ENCODE data around the gene IGSF3. TPM values are rescaled to one million over a fixed set of nuclear protein-coding genes. Genes with fewer than 3 reads are reported as not detected.

IGSF3 gene
- total and polyA plus RNA-seq, 10 of the 15 experiments (the other 5 are each of a cell fraction or from before 2014, with no cell fraction given): 1.4 to 18.0 (median 9.6) TPM

- DNase-seq (ENCODE audit: low read depth, low spot score) (no peak), ATAC-seq (no peak), FAIRE-seq (no peak)
- TF ChIP-seq CUX1 (IDR thresholded peaks at IDR 0.05; ENCODE audit: insufficient replicate concordance, low read depth, low read length) (no peak), RUNX3 (IDR thresholded peaks at IDR 0.05; ENCODE audit: low read length) (no peak), MLLT1 (IDR thresholded peaks at IDR 0.05) (no peak), ETV6 (conservative IDR thresholded peaks at IDR 0.05 in 1 of 2, IDR thresholded peaks at IDR 0.05 in 1 of 2; ENCODE audit: borderline replicate concordance in 1 of 2, low read depth in 1 of 2) (no peak), ELK1 (IDR thresholded peaks at IDR 0.05; ENCODE audit: low read depth, low read length) (no peak), E4F1 (IDR thresholded peaks at IDR 0.05; ENCODE audit: borderline replicate concordance, partially characterized antibody) (no peak), RAD51 (IDR thresholded peaks at IDR 0.05) (no peak), BACH1 (IDR thresholded peaks at IDR 0.05; ENCODE audit: borderline replicate concordance) (no peak), CHD4 (IDR thresholded peaks at IDR 0.05) (no peak), KDM1A (IDR thresholded peaks at IDR 0.05; ENCODE audit: borderline replicate concordance) (no peak), MTA2 (IDR thresholded peaks at IDR 0.05; ENCODE audit: low read depth) (no peak)
- in situ Hi-C loops (cut with MboI) (no loop called here), intact Hi-C loops (cut with micrococcal nuclease; ENCODE audit: unreplicated experiment) (no loop called here)
- ChIA-PET CTCF (interaction anchor here (0.9 to 1.0 kb wide), 3 partner anchors 18 to 22 kb away, joined by 3 read pairs; no protein-coding TSS in a partner anchor), RAD21 (ENCODE audit: unreplicated experiment) (interaction anchor here (1.0 kb wide), 1 partner anchor 12 kb away, joined by 3 read pairs; no protein-coding TSS in a partner anchor), SMC1A (ENCODE audit: uncharacterized antibody, unreplicated experiment) (interaction anchor here (0.9 to 2.1 kb wide), 5 partner anchors 11 to 108 kb away, joined by 3 to 9 read pairs (median 3); no protein-coding TSS in a partner anchor), POLR2A (no interaction called here)
- no peak overlapping the region for H3K4me2 ChIP-seq (ENCODE audit: control insufficient read depth, insufficient read depth)
- no peaks in the 10 kb centered on the region for H3K27me3 ChIP-seq (replicated peaks in 1 of 2; ENCODE audit: control insufficient read depth in 2 of 2, insufficient read depth in 2 of 2, low read length in 1 of 2)
- H2AFZ ChIP-seq (ENCODE audit: control insufficient read depth, low read depth, low read length): no peak overlapping the region
- H3K4me3 ChIP-seq: no peak overlapping the region
- H3K9ac ChIP-seq (ENCODE audit: control insufficient read depth, insufficient read depth, low read length): no peak overlapping the region
- no peaks in the 10 kb centered on the region for H4K20me1 ChIP-seq (ENCODE audit: control insufficient read depth, insufficient read depth)
- H3K79me2 ChIP-seq (ENCODE audit: control insufficient read depth, insufficient read depth, low read length): no peaks in the 10 kb centered on the region
- no peaks in the 10 kb centered on the region for H3K4me1 ChIP-seq (ENCODE audit: control insufficient read depth, insufficient read depth, low read length)
- 18% methylated on average over 3 of the region's 3 CpGs for WGBS (ENCODE audit: insufficient coverage, insufficient replicate concordance, low lambda C conversion rate, missing lambda C conversion rate)
- H3K27ac ChIP-seq (ENCODE audit: control insufficient read depth, insufficient read depth): no peak overlapping the region
- H3K36me3 ChIP-seq (ENCODE audit: control insufficient read depth in 2 of 2, insufficient read depth in 2 of 2, low read length in 1 of 2): no peaks in the 10 kb centered on the region
- BruUV-seq (replicated peaks): no TSS peak
- no peaks in the 10 kb centered on the region for H3K9me3 ChIP-seq (replicated peaks; ENCODE audit: control insufficient read depth, insufficient read depth, low read length)
Measured at GRCh38 chr1:116704278-116704677, 36.7 kb upstream of the IGSF3 start.
